HEK293 (cell line): Measurements from ENCODE around the gene PTPRR.

Experiments used
- CTCF ChIA-PET: fragments of 350-600 bp; formaldehyde crosslinking; extraction: SDS; loops from one replicate; lab custom pipeline; 2021; ENCODE audit warnings: antibody characterized with exemption; lab: Yijun Ruan, JAX
- POLR2A ChIA-PET: fragments of 300-600 bp; formaldehyde crosslinking; extraction: SDS; loops from one replicate; lab custom pipeline; 2020; ENCODE audit warnings: antibody characterized with exemption, inconsistent platforms; lab: Yijun Ruan, JAX
- H3K27ac ChIP-seq: fragments of 200-500 bp; sonication (Bioruptor generic); 2 replicates; pipeline ENCODE4 v1.5.1; 2014; ENCODE audit warnings: low read depth, low read length, control low read depth, inconsistent platforms; ENCODE audit errors: extremely low read depth
- H3K36me3 ChIP-seq, 2 experiments: fragments of 200-500 bp in 1 of 2; sonication (Bioruptor generic) in 1 of 2; 1 replicate in 1 of 2; 2 replicates in 1 of 2; pipeline ENCODE4 v1.5.1; 2014 to 2017; ENCODE audit warnings: inconsistent platforms in 2 of 2, low read length in 2 of 2; ENCODE audit not compliant: control insufficient read depth in 2 of 2, insufficient read depth in 1 of 2
- H3K4me1 ChIP-seq: fragments of 200-500 bp; sonication (Bioruptor generic); 2 replicates; pipeline ENCODE4 v1.5.1; 2014; ENCODE audit warnings: mild to moderate bottlenecking, low read length, inconsistent platforms; ENCODE audit not compliant: control insufficient read depth, insufficient read depth
- H3K4me3 ChIP-seq: 2 replicates; pipeline ENCODE4 v1.5.1; 2011; ENCODE audit warnings: low read depth, mild to moderate bottlenecking, control low read depth, low read length, moderate library complexity
- H3K9me3 ChIP-seq: fragments of 200-500 bp; sonication (Bioruptor generic); 2 replicates; pipeline ENCODE4 v1.5.1; 2014; ENCODE audit warnings: low read depth, low read length, inconsistent platforms; ENCODE audit not compliant: control insufficient read depth, insufficient read depth
- GFI1B ChIP-seq: fragments of 450-650 bp; formaldehyde crosslinking; IDR thresholded peaks from 2 replicates; pipeline ENCODE4 v1.5.1; 2016; ENCODE audit warnings: missing biosample characterization, missing genetic modification characterization
- GLI4 ChIP-seq: fragments of 450-650 bp; formaldehyde crosslinking; IDR thresholded peaks from 2 replicates; pipeline ENCODE4 v1.5.1; 2016; ENCODE audit warnings: missing biosample characterization, missing genetic modification characterization
- HIC1 ChIP-seq: fragments of 450-650 bp; formaldehyde crosslinking; IDR thresholded peaks from 2 replicates; pipeline ENCODE4 v1.5.1; 2016; ENCODE audit warnings: missing biosample characterization, missing genetic modification characterization
- KLF7 ChIP-seq: fragments of 450-650 bp; formaldehyde crosslinking; IDR thresholded peaks from 2 replicates; pipeline ENCODE4 v1.5.1; 2016; ENCODE audit warnings: missing biosample characterization, missing genetic modification characterization, borderline replicate concordance
- MYNN ChIP-seq: fragments of 450-650 bp; formaldehyde crosslinking; IDR thresholded peaks from 2 replicates; pipeline ENCODE4 v1.5.1; 2016; ENCODE audit warnings: missing biosample characterization, missing genetic modification characterization, borderline replicate concordance
- RBAK ChIP-seq: fragments of 450-650 bp; formaldehyde crosslinking; IDR thresholded peaks from 2 replicates; pipeline ENCODE4 v1.5.1; 2016; ENCODE audit warnings: missing biosample characterization, missing genetic modification characterization
- ZBTB8A ChIP-seq: fragments of 450-650 bp; formaldehyde crosslinking; IDR thresholded peaks from 2 replicates; pipeline ENCODE4 v1.5.1; 2016; ENCODE audit warnings: missing biosample characterization, missing genetic modification characterization
- ZNF155 ChIP-seq: fragments of 450-650 bp; formaldehyde crosslinking; IDR thresholded peaks from 2 replicates; pipeline ENCODE4 v1.5.1; 2016; ENCODE audit warnings: missing biosample characterization, missing genetic modification characterization
- ZNF16 ChIP-seq: fragments of 450-650 bp; formaldehyde crosslinking; IDR thresholded peaks from 2 replicates; pipeline ENCODE4 v1.5.1; 2016; ENCODE audit warnings: low read depth, missing biosample characterization, missing genetic modification characterization
- ZNF391 ChIP-seq: fragments of 450-650 bp; formaldehyde crosslinking; IDR thresholded peaks from 2 replicates; pipeline ENCODE4 v1.5.1; 2016; ENCODE audit warnings: low read depth, missing biosample characterization, missing genetic modification characterization, borderline replicate concordance
- ZNF416 ChIP-seq: fragments of 450-650 bp; formaldehyde crosslinking; IDR thresholded peaks from 2 replicates; pipeline ENCODE4 v1.5.1; 2016; ENCODE audit warnings: missing biosample characterization, missing genetic modification characterization
- ZNF510 ChIP-seq: fragments of 450-650 bp; formaldehyde crosslinking; IDR thresholded peaks from 2 replicates; pipeline ENCODE4 v1.5.1; 2018; ENCODE audit warnings: mild to moderate bottlenecking, missing genetic modification characterization, missing biosample characterization; ENCODE audit not compliant: insufficient replicate concordance
- ZNF518A ChIP-seq: fragments of 450-650 bp; formaldehyde crosslinking; conservative IDR thresholded peaks from 2 replicates; pipeline ENCODE4 v1.5.1; 2016; ENCODE audit warnings: low read depth, missing biosample characterization, missing genetic modification characterization
- ZNF558 ChIP-seq: fragments of 450-650 bp; formaldehyde crosslinking; IDR thresholded peaks from 2 replicates; pipeline ENCODE4 v1.5.1; 2016; ENCODE audit warnings: missing biosample characterization, missing genetic modification characterization
- ZNF560 ChIP-seq: fragments of 450-650 bp; formaldehyde crosslinking; IDR thresholded peaks from 2 replicates; pipeline ENCODE4 v1.5.1; 2017; ENCODE audit warnings: missing biosample characterization, missing genetic modification characterization, borderline replicate concordance
- ZNF677 ChIP-seq: fragments of 450-650 bp; IDR thresholded peaks from 2 replicates; pipeline ENCODE4 v1.5.0; 2018; ENCODE audit warnings: missing biosample characterization, mild to moderate bottlenecking, missing genetic modification characterization, moderate library complexity
- ZNF692 ChIP-seq: fragments of 450-650 bp; formaldehyde crosslinking; IDR thresholded peaks from 2 replicates; pipeline ENCODE4 v1.5.1; 2016; ENCODE audit warnings: missing biosample characterization, missing genetic modification characterization
- ZNF791 ChIP-seq: fragments of 450-650 bp; formaldehyde crosslinking; IDR thresholded peaks from 2 replicates; pipeline ENCODE4 v1.5.1; 2016; ENCODE audit warnings: missing biosample characterization, missing genetic modification characterization
- ZSCAN23 ChIP-seq: fragments of 450-650 bp; formaldehyde crosslinking; IDR thresholded peaks from 2 replicates; pipeline ENCODE4 v1.5.1; 2016; ENCODE audit warnings: missing biosample characterization, missing genetic modification characterization
- ZSCAN5A ChIP-seq: fragments of 450-650 bp; formaldehyde crosslinking; IDR thresholded peaks from 2 replicates; pipeline ENCODE4 v1.5.1; 2016; ENCODE audit warnings: missing biosample characterization, missing genetic modification characterization

Gene PTPRR

GRCh38 chr12:70648191-70648590, 272.3 kb downstream of the PTPRR start (continued):
- no peak for TF ChIP-seq GLI4 (tag by site-specific recombination)
- TF ChIP-seq ZNF560 (tag by site-specific recombination) = no peak
- TF ChIP-seq ZSCAN5A (tag by site-specific recombination) = no peak
- no peak for TF ChIP-seq RBAK

GRCh38 chr12:70646850-70647249, 273.7 kb downstream of the PTPRR start:
- peaks cover 4% of the 10 kb centered on the region; the same call in 1 of the 2 replicates for H3K4me1 ChIP-seq
- no peaks in the 10 kb centered on the region for H3K9me3 ChIP-seq
- H3K27ac ChIP-seq = no peak overlapping the region
- TF ChIP-seq ZNF16 (tag by site-specific recombination) (no peak), ZNF510 (no peak), HIC1 (tag by site-specific recombination) (no peak), GFI1B (tag by site-specific recombination) (no peak), ZNF518A (tag by site-specific recombination) (no peak), ZSCAN23 (tag by site-specific recombination) (no peak), KLF7 (no peak), ZNF558 (tag by site-specific recombination) (no peak), ZNF791 (tag by site-specific recombination) (no peak), ZNF677 (tag by site-specific recombination) (no peak), ZNF391 (no peak), ZNF692 (no peak), ZBTB8A (no peak), ZNF416 (no peak), ZNF155 (no peak), MYNN (no peak)
- no peaks in the 10 kb centered on the region for H3K36me3 ChIP-seq
- ChIA-PET POLR2A (no interaction called here), CTCF (interaction anchor here (1.0 kb wide), 1 partner anchor 22 kb away, joined by 3 read pairs; no protein-coding TSS in a partner anchor)
- no peak overlapping the region for H3K4me3 ChIP-seq
